ENCODE measurements around the gene RPL28.
A peak's percentile ranks its signal among the peaks of the same experiment; 100 is the strongest.
"Not testable (repeated sequence)": the region's sequence is repeated elsewhere in the genome, so short reads cannot be mapped to it uniquely, and the experiment has no call there.

The RPL28 gene

GRCh38 chr19:55392820-55393761, 7.4 kb downstream of the RPL28 start:
- no peak for DNase-seq (ENCODE audit: low spot score)

DNA sequence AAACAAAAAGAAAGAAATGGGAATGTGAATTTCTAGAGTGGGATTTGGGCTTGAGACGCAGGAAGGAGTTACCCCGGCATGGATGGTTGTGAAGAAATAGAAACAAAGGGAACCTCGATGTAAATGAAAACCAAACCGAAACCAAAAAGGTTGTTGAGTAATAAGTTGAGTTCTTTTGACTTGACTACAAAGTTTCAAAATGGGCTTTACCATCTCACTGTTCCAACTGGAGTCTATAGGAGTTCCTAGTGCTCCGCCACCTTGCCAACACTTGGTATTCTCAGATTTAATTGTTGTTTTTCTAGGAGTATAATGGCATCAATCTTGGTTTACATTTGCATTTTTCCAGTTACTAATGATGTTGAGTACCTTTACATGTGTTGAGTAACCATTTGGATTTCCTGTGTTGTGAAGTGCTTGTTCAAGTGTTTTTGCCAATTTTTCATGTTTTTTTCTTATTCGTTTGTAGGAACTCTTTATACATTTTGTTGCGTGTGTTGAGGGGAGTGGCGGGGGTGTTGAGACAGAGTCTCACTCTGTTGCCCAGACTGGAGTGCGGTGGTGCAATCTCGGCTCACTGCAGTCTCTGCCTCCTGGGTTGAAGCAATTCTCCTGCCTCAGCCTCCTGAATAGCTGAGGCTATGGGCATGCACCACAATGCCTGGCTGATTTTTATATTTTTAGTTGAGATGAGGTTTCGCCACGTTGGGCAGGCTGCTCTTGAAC, 12.6 kb downstream of the RPL28 start:
- no peak for DNase-seq (ENCODE audit: low spot score)

DNA sequence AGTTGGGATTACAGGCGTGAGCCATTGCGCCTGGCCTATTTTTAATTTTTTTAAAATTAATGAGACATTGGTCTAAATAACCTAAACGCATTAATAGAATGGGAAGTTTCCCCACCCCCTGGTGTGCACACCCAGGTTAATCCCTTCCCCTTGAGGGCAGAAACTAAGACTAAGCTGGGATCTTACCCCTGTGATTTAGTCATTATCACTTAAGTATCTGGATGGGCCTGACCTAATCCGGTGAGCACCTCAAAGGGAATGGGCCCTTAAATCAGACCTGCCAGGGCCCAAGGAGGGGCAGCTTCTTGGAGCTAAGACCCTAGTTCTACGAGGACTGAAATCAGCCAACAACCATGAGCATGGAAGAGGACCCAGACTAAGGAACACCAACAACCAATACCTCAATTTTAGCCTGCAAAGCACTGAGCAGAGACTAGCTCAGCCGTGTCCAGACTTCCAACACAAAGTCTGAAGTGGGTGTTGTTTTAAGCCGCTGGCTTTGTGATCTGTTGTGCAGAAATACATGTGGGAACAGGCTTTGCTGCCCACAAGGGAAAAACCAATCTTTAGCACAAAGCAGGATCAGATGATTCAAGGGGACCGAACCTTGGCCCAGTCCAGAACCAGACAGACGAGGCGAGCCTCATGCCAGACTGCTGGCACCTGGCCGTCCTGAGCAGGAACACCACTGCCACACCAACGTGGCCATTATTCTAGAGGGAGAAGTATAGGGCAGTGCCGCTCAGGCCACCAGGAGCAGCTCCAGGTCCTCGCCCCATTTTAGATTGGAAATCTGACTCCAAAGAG, 14.8 kb downstream of the RPL28 start:
- DNase-seq (ENCODE audit: low spot score): no peak

DNA sequence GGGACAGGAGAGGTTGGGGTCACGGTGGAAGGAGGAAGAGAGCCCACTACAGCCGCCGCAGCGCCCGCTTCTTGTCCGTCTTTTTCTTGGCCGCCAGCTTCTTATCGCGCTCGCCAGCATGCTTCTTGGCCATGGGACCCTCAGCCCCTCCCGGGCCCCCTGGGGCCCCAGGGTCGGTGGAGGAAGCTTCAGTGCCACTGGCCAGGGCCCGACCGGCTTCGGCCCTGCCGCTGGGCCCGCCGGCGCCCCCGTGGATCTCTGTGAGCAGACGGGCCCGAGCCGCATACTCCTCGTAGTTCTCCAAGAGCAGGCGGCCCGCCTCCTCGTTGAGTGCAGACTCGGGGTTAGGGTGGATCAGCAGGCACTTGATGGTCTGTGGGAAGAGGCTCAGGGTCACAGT, 15.7 kb downstream of the RPL28 start:
- DNase-seq (ENCODE audit: low spot score): not testable (repeated sequence)

DNA sequence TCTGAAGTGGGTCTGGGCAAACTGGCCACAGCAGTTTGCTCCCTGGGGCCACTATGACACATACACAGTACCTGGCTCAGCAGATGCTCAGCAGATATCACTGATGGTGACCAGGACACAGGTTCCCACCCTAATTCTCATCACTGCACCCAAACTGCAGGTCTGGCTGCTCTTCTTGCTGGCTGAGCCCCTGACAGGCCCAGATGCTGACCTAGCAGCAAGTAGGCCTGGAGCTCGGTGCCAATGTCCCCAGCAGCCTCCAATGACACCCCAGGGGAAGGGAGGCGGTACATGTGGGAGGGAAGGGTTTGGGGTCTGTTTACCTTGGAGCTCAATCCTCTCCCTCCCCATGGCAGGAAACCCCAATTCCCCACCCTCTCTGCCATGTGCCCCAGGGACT, 16.8 kb downstream of the RPL28 start:
- no peak for DNase-seq (ENCODE audit: low spot score)

DNA sequence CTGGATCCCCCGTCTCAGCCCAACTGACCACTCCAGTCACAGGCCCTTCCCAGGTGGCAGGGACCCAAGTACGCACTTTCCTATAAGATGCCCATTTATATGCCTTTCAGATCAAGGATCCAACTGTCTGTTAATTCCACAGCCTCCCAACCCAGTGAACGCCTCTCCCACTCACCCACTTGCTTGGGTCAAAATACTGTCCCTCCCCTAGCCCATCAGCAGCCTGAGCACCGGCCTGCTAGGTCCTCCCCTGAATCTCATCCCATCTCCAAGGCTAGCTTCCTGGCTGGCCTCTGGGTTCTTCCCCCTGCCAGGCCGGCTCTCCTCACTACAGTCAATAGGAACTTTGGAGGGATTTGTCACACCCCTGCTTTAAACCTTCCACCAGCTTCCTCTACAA, 19.9 kb downstream of the RPL28 start:
- no peak for DNase-seq (ENCODE audit: low spot score)

DNA sequence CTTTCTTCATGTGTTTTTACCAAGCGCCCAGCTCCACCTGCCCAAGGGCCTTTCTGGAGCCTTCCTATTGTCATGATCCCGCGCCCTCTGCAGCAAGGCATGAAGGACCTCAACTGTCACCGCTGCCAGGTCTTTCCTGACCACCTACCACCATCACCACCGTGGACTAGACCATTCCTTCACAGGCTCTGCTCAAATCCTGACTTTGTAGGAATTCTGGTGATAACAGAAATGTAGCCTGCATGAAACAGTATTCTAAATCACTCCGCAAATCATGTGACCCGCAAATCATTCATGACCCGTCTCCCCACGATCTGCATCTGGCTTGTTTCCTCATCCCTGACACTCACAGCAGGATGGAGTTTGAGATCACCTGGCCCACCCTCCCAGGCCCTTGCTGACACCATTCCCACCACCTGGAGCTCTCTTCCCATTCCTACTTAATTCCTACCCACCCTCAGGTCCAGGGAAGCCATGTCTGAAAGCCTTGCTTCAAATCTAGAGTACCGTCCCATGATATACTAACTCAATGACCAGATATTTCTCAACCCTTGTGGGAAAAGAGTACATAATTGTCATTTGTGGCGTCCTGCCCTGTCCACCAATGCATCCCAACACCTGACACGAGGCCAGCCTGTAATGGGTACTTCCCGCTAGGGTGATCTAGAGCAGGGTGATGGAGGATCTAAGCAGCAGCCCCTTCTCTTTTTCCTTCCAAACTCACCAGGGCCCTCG, 20.5 kb downstream of the RPL28 start:
- no peak for DNase-seq (ENCODE audit: low spot score)

- peak; percentile 75 for DNase-seq (ENCODE audit: low spot score)
These were observed 21.3 kb downstream of the RPL28 start for GRCh38 chr19:55406826-55407549.

DNA sequence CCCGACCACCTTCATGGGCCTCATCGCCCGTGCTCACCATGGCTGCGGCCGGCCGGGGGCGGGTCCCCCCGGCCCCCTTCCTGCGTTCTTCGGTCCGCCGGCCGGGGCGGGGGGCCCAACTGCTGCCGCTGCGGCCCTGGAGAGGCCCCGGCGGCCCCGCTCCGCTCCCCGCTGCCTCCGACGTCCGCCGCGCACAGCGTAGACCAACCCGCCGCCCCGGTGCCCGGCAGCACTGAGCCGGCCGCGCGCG, 21.7 kb downstream of the RPL28 start, which contains the start of gene UBE2S:
UBE2S (minus strand) TSS at position 239 of the 250 bp plus-strand sequence; CDS start at position 40, 199 bp downstream.
- not testable (repeated sequence) for DNase-seq (ENCODE audit: low spot score)

GRCh38 chr19:55407800-55408532, 22.2 kb downstream of the RPL28 start:
- peak; percentile 99 for DNase-seq (ENCODE audit: low spot score)

DNA sequence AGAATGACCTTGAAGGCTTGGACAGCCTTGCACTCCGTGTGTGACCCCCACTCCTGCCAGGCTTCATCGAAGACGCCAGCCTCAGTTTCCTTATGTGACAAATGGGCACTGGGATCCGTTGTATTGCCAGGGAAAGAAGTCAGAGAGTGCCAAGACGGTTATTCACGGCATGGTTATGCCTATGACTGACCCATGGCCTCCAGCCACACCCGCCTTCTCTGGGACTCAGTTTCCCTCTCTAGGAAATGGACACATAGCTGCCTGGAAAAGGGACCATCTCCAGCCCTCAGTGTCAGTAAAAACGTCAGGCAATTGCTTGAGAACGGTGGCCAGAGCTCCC, 22.8 kb downstream of the RPL28 start:
- no peak for DNase-seq (ENCODE audit: low spot score)

- not testable (repeated sequence) for DNase-seq (ENCODE audit: low spot score)
These were observed 23.4 kb downstream of the RPL28 start for GRCh38 chr19:55409179-55409578.

GRCh38 chr19:55410168-55410567, 24.4 kb downstream of the RPL28 start:
- DNase-seq (ENCODE audit: low spot score): no peak

DNA sequence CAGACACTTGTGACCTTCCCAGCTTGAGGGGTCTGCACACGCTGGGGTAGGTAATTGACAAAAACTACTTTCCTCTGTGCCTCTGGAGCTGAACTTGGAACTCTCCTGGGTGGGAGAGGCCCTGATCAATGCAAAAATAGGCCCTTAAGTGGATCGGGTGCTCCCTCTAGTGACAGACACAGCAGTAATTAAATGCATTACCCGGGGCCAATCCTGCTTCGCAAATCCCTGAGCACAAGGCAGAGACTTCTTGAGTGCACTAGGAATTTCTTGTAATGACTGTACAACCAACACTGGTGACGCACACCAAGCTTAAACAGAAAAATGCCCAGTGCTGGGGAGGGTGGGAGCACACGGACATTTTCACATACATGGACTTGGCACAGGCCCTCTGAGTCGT, 32.5 kb downstream of the RPL28 start:
- DNase-seq (ENCODE audit: low spot score): peak; percentile 85

GRCh38 chr19:55419103-55419502, 33.4 kb downstream of the RPL28 start:
- no peak for DNase-seq (ENCODE audit: low spot score)

GRCh38 chr19:55419624-55420236, 34.0 kb downstream of the RPL28 start:
- DNase-seq (ENCODE audit: low spot score): no peak

DNA sequence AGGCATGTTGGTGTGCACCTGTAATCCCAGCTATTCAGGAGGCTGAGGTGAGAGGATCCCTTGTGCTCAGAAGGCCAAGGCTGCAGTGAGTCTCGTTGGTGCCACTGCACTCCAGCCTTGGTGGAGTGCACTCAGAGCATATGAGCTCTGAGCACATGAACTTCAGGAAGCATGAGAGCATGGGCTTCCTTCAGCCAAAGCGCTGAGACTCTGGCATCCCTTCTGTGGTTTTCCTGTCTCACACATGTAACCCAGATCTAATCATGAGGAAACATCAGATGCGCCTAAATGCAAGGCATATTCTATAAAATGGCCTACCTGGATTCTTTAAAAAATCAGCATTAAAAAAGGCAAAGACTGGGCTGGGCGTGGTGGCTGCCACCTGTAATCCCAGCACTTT, 35.5 kb downstream of the RPL28 start:
- not testable (repeated sequence) for DNase-seq (ENCODE audit: low spot score)

DNA sequence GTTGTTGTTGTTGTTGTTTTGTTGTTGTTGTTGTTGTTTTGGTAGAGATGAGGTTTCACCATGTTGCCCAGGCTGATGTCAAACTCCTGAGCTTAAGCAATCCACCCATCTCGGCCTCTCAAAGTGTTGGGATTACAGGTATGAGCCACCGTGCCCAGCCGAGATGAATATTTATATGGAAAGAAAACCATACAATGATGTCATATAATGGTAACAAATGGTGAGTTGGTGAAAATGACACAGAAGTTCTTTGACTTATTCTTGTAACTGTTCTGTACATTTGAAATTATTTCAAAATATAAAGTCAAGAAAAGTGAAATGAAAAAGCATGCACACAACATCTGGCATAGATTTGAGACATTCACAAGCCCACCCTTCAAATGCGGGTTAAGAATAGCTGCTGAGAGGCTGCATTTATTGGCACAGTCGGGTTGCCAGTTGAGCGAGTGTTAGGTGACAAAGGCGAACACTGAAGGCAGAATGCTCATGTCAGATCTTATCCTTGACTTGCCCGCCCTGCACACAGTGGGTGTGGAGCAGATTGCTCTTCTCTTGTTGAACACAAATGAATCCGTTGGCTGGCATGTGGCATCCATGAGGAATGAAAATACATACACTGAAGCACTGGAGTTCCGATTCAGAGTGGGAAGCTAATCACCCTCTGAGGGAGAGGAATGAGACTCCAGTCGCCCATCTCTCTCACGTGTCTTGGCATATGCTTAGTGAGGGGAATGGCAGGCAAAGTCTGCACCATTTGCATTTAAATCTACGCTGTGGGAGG, 37.7 kb downstream of the RPL28 start:
- DNase-seq (ENCODE audit: low spot score): no peak

- DNase-seq (ENCODE audit: low spot score): no peak
These were observed 38.8 kb downstream of the RPL28 start for GRCh38 chr19:55424518-55424917.
